PC-3 (cell line): ENCODE results near the gene TXNRD1. TPM values are rescaled to one million over a fixed set of nuclear protein-coding genes. Genes with fewer than 3 reads are reported as not detected.
A peak's percentile ranks its signal among the peaks of the same experiment; 100 is the strongest.

Experiments
- ATAC-seq: fragments of 200-7000 bp; cut with Tn5 transposase; 2 replicates; pipeline ENCODE4 v1.9.1; 2020; ENCODE audit warnings: mild to moderate bottlenecking, moderate library complexity
- BruUV-seq: library from RNA; stranded (reverse); fragments of 400-500 nt; replicated peaks from 2 replicates; lab custom pipeline; 2021; lab: Mats Ljungman, UMichigan
- CTCF ChIA-PET: fragments of 300-600 bp; sonication (Branson Sonifier 250); formaldehyde crosslinking; loops from one replicate; lab custom pipeline; 2022; ENCODE audit warnings: antibody characterized with exemption; lab: Charles Lee
- POLR2A ChIA-PET: fragments of 300-600 bp; sonication (Branson Sonifier 250); formaldehyde crosslinking; loops from one replicate; lab custom pipeline; 2022; ENCODE audit warnings: antibody characterized with exemption; ENCODE audit not compliant: unreplicated experiment; lab: Charles Lee
- DNase-seq: peaks from one replicate; pipeline ENCODE4 v3.0.0-alpha.2; 2015
- H2AFZ ChIP-seq: fragments of 300-600 bp; sonication (generic); 2 replicates; pipeline ENCODE4 v1.6.0; 2016; ENCODE audit warnings: antibody characterized with exemption, low read length
- H3F3A ChIP-seq: fragments of 300-600 bp; sonication (generic); one replicate; pipeline ENCODE4 v1.6.0; 2017; ENCODE audit warnings: antibody characterized with exemption, low read length, control low read depth, mild to moderate bottlenecking; ENCODE audit not compliant: unreplicated experiment
- H3K27ac ChIP-seq: fragments of 300-600 bp; sonication (generic); 2 replicates; pipeline ENCODE4 v1.5.1; 2016; ENCODE audit warnings: mild to moderate bottlenecking, low read length
- H3K27me3 ChIP-seq: fragments of 300-600 bp; sonication (generic); 2 replicates; pipeline ENCODE4 v1.6.1; 2016; ENCODE audit warnings: low read length, mixed read lengths
- H3K36me3 ChIP-seq: fragments of 300-600 bp; sonication (generic); 2 replicates; pipeline ENCODE4 v1.6.1; 2016; ENCODE audit warnings: low read depth, mixed run types, low read length, mixed read lengths
- H3K4me1 ChIP-seq: fragments of 300-600 bp; sonication (generic); 2 replicates; pipeline ENCODE4 v1.5.1; 2016; ENCODE audit warnings: low read length; ENCODE audit not compliant: insufficient read depth
- H3K4me2 ChIP-seq: fragments of 300-600 bp; sonication (generic); 2 replicates; pipeline ENCODE4 v1.6.0; 2016; ENCODE audit warnings: low read length
- H3K4me3 ChIP-seq: fragments of 300-600 bp; sonication (generic); 2 replicates; pipeline ENCODE4 v1.5.1; 2016; ENCODE audit warnings: mild to moderate bottlenecking, low read length, mixed read lengths
- H3K79me2 ChIP-seq: fragments of 300-600 bp; sonication (generic); 2 replicates; pipeline ENCODE4 v1.6.1; 2017; ENCODE audit warnings: low read length, mixed read lengths
- H3K9ac ChIP-seq: fragments of 300-600 bp; sonication (generic); 2 replicates; pipeline ENCODE4 v1.6.0; 2016; ENCODE audit warnings: mild to moderate bottlenecking, low read length
- H3K9me2 ChIP-seq: fragments of 300-600 bp; sonication (generic); replicated peaks from 2 replicates; pipeline ENCODE4 v1.6.1; 2016; ENCODE audit warnings: mixed run types, low read length, mixed read lengths
- H3K9me3 ChIP-seq: fragments of 300-600 bp; sonication (generic); 2 replicates; pipeline ENCODE4 v1.6.1; 2016; ENCODE audit warnings: low read length, mixed read lengths
- H4K20me1 ChIP-seq: fragments of 300-600 bp; sonication (generic); 2 replicates; pipeline ENCODE4 v1.6.1; 2016; ENCODE audit warnings: low read length, mixed read lengths
- EZH2 ChIP-seq: fragments of 300-600 bp; sonication (generic); IDR thresholded peaks from one replicate; pipeline ENCODE4 v1.6.1; 2017; ENCODE audit warnings: antibody characterized with exemption, mild to moderate bottlenecking, low read length; ENCODE audit not compliant: unreplicated experiment
- EZH2phosphoT487 ChIP-seq: fragments of 300-600 bp; sonication (generic); IDR thresholded peaks from 2 replicates; pipeline ENCODE4 v1.6.1; 2018; ENCODE audit warnings: mild to moderate bottlenecking, antibody characterized with exemption, low read length, borderline replicate concordance
- intact Hi-C: fragments of 100-400 bp; cut with micrococcal nuclease; formaldehyde crosslinking; loops from 2 replicates; pipeline ENCODE4 v1.9.0; 2023
- total RNA-seq: library from RNA; depleted of rRNA; stranded (reverse); fragments of >200 nt; gene quantifications from 2 replicates; pipeline ENCODE4 v1.2.3, GENCODE V29; 2014
- TF ChIP-seq, protein P1 (sequence below): fragments of 300-600 bp; sonication (generic); conservative IDR thresholded peaks from 2 replicates; pipeline ENCODE4 v1.5.1; 2017; ENCODE audit warnings: antibody characterized with exemption, low read depth, mild to moderate bottlenecking, low read length

TXNRD1 gene
- total RNA-seq, 1 experiment from 2014 or later: 419 TPM

DNA sequence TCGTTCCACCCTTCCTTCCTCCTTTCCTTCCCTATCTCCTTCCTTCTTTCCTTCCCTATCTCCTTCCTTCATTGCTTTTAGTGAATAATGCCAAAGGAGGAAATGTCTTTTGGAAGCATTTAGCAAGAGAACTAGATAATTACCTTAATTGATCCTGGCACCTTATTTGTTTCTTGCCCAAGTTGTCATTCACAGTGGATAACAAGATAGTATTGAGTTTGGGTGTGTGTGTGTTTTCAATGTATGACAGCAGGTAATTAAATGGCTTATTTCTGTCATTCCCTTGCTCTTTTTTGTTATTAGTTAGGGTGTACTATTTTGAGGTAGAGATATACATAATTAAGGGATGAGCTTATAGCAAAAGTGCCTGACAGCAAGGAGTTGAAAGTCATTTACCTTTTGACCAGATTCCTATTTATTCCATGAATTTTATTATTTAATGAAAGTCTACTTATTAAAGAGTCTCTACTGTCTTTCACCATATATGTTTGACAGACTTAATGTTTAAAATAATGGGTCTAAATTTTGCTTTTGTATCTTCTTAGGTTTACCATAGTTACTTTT lies 118.2 kb downstream of the TXNRD1 start:
- H4K20me1 ChIP-seq: peaks cover 22% of the 10 kb centered on the region; the same call in 1 of the 2 replicates
- H3K79me2 ChIP-seq: peaks cover 28% of the 10 kb centered on the region
- intact Hi-C loops: no loop called here
- H3K4me2 ChIP-seq: no peak overlapping the region
- ChIA-PET CTCF (no interaction called here), POLR2A (no interaction called here)
- H3K9ac ChIP-seq: no peak overlapping the region
- TF ChIP-seq, protein P1, sequence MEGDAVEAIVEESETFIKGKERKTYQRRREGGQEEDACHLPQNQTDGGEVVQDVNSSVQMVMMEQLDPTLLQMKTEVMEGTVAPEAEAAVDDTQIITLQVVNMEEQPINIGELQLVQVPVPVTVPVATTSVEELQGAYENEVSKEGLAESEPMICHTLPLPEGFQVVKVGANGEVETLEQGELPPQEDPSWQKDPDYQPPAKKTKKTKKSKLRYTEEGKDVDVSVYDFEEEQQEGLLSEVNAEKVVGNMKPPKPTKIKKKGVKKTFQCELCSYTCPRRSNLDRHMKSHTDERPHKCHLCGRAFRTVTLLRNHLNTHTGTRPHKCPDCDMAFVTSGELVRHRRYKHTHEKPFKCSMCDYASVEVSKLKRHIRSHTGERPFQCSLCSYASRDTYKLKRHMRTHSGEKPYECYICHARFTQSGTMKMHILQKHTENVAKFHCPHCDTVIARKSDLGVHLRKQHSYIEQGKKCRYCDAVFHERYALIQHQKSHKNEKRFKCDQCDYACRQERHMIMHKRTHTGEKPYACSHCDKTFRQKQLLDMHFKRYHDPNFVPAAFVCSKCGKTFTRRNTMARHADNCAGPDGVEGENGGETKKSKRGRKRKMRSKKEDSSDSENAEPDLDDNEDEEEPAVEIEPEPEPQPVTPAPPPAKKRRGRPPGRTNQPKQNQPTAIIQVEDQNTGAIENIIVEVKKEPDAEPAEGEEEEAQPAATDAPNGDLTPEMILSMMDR: no peak
- TF ChIP-seq EZH2 (no peak), EZH2phosphoT487 (no peak)
- peaks cover 19% of the 10 kb centered on the region for H3F3A ChIP-seq
- BruUV-seq: no TSS peak
- DNase-seq (no peak), ATAC-seq (no peak)
- H3K27me3 ChIP-seq: no peaks in the 10 kb centered on the region
- no peak overlapping the region for H2AFZ ChIP-seq
- no peak overlapping the region for H3K27ac ChIP-seq
- peaks cover 73% of the 10 kb centered on the region for H3K36me3 ChIP-seq
- no peaks in the 10 kb centered on the region for H3K9me3 ChIP-seq
- no peak overlapping the region for H3K4me3 ChIP-seq
- H3K9me2 ChIP-seq: no peaks in the 10 kb centered on the region
- H3K4me1 ChIP-seq: no peaks in the 10 kb centered on the region

DNA sequence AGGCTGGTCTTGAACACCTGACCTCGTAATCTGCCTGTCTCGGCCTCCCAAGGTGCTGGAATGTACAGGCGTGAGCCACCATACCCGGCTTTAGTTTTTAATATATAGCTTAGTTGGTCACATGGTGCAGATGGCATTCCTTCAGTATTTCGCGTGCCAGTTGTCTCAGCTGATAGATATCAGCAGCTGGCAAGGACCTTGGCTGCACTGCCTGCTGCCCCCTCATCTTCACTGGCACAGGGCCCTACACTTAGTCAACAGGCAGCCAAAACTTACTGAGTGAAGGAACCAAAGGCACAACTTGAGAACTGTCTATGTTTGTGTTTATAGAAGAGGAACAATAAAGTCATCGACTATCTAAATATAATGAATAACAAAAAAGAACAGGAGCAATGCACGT lies 119.0 kb downstream of the TXNRD1 start:
- peaks cover 74% of the 10 kb centered on the region for H3K36me3 ChIP-seq
- H3K9me2 ChIP-seq: no peaks in the 10 kb centered on the region
- peaks cover 18% of the 10 kb centered on the region for H3F3A ChIP-seq
- H4K20me1 ChIP-seq: peaks cover 19% of the 10 kb centered on the region; the same call in 1 of the 2 replicates
- H3K9ac ChIP-seq: no peak overlapping the region
- peaks cover 29% of the 10 kb centered on the region for H3K79me2 ChIP-seq
- H2AFZ ChIP-seq: no peak overlapping the region
- intact Hi-C loops: no loop called here
- ChIA-PET CTCF (no interaction called here), POLR2A (interaction anchor here (0.7 kb wide), 1 partner anchor 8 kb away, joined by 5 read pairs; no protein-coding TSS in a partner anchor)
- ATAC-seq (peak; percentile 15; the same call in 1 of the 2 replicates), DNase-seq (no peak)
- no peaks in the 10 kb centered on the region for H3K27me3 ChIP-seq
- no peak overlapping the region for H3K4me3 ChIP-seq
- TF ChIP-seq EZH2phosphoT487 (no peak), EZH2 (no peak)
- TF ChIP-seq, protein P1: no peak
- no TSS peak for BruUV-seq
- H3K27ac ChIP-seq: no peak overlapping the region
- H3K4me1 ChIP-seq: no peaks in the 10 kb centered on the region
- H3K9me3 ChIP-seq: no peaks in the 10 kb centered on the region
- H3K4me2 ChIP-seq: no peak overlapping the region

DNA sequence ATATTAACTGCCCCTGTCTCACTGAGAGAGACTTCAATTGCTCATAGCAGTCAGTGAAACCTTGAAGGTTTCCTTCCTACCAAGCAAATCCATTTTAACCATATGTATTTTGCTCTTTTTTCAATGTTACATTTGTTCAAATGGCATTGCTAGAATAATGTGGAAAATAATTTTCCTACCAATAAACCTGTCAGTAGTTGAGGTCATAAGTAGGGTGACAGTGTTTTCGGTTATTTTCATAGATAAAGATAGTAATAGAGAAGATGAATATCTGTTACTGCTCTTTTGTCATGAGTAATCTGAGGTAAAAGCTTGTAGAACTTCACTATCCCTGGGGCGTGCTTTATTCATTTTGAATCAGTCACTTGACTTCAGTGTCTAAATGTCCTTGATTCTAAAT lies 120.5 kb downstream of the TXNRD1 start:
- no peak for ATAC-seq
- no TSS peak for BruUV-seq

More for the DNA sequence above, 120.5 kb downstream of the TXNRD1 start:
- Histone ChIP-seq H3K27me3 (no peaks in the 10 kb centered on the region), H3K4me1 (no peaks in the 10 kb centered on the region), H3K9me2 (no peaks in the 10 kb centered on the region), H3K9ac (no peak overlapping the region), H3K4me2 (no peak overlapping the region), H3K79me2 (peaks cover 33% of the 10 kb centered on the region), H3K27ac (no peak overlapping the region), H3K4me3 (no peak overlapping the region), H3F3A (peaks cover 17% of the 10 kb centered on the region), H2AFZ (no peak overlapping the region), H4K20me1 (peaks cover 16% of the 10 kb centered on the region; the same call in 1 of the 2 replicates), H3K9me3 (no peaks in the 10 kb centered on the region), H3K36me3 (peaks cover 79% of the 10 kb centered on the region)
- no peak for TF ChIP-seq EZH2phosphoT487
- no peak for TF ChIP-seq EZH2
- TF ChIP-seq, protein P1: no peak
- CTCF ChIA-PET: no interaction called here
- intact Hi-C loops: no loop called here
- DNase-seq: no peak
- POLR2A ChIA-PET: no interaction called here
